HG03103 (cell line): ENCODE data around the gene KLF3.

ENCODE experiments used
- ATAC-seq: cut with Tn5 transposase; IDR thresholded peaks from one replicate; pipeline ENCODE4 v1.9.1; 2021; ENCODE audit warnings: low read depth; ENCODE audit not compliant: unreplicated experiment

The KLF3 gene

DNA sequence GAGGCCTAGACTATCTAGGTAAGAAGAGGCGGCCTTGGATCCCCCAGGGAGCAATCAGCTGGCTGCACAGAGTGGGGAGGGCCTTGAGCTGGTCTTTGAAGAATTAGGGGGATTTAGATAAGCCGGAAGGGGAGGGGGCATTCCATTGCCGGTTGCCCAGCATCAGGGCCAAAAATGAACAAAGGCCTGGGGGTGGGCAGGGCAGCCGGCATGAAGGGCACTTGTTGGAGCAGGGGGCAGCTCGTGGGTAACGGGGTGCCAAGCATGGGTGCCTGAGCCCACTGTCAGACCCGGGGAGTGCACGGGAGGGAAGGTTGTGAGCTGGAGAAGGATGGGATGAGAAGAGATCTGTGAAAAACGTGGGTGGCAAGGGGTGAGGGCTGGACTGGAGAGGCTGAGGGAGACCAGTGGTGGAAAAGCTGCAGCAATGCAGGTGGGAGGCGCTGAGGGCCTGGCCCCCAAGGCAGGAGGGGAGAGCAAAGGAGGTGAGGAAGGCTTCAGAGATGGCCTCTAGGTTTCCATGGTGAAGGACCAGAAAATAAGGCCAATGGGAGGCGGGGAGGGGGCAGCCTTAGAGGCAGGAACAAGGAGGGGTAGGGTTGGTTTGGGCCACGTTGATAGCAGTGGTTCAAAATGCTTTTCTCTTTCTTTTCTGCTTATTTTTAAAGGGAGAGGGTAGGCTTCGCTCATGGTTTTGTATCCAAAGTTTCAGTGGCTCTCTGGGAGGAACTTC lies 8.6 kb downstream of the KLF3 start:
- no peak for ATAC-seq

DNA sequence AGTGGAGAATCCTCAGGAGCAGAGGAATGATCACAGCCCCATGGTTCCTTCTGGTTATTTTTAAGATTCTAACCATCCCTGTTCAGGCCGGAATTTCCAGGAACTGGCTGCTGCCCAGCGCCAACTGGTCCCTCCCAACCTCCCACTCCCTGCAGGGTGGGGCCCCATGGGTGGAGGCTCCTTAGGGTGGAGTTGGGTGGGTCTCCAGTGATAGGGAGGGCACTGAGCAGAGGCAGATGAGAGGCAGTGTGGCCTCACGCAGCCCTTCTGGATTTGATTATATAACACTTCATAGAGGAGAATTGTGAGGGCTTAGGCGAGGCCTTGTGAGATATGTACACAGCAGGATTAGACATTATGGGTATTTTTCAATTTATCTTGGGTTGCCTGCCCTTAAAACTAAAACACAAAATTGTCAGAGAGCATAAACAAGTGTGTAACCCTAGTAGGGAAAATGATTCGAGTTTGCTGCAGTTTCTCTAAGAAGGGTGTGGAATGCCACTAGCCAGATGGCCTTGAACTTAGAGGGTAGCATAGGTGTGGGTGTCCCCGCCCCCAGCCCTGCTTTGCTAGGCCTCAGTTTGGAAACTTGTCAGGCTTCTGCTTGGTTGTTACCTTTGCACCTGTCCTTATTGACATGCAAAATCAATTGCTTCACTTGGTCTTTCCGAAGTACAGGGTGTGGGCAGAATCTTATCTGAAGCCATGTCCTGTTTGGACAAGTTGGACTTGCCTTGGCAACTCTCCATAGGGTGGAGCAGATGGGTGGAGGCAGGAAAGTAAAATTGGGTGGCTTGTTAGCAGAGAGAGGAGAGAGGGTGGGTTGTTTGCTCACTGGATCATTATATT lies 9.4 kb downstream of the KLF3 start:
- no peak for ATAC-seq

DNA sequence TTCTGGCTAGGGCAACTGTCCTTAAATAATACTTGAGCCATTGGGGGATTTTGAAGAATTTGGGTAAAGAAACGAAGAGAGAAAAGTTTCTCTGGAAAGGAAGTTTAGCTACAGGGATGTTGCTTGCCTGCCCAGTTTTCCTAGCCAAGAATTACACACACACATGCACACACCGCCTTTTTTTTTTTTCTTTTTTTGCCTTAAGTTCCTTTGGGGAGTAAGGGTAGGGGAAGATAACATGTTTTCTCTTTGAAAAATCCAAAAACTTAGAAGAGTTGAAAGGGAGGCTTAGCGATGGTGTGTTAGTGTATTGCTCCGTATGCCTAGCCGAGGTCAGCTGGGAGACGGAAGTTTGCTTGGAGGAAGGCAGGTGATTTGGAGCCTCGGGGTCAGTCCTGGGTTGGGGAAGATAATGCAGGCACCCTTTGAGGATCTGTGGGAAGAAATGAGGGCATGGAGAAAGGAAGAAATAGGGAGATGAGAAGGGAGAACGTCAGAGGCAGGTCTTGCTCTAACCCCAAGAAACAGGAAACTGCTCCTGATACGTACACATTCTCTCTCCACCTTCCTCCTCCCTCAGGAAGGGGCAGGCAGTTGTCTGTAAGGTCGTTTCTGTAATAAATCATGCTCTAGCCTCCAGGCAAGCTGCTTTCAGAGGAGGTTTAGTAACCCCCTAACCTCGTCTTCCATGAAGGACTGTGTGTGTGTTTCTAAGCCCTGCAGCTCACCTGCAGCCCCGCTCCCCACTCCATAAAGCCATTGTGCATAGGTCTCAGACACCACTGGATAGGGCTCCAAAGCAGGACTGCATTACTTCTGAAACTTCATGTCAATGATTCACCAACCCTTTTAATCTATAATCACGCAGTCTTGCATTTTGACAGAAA lies 10.5 kb downstream of the KLF3 start:
- ATAC-seq: no peak

DNA sequence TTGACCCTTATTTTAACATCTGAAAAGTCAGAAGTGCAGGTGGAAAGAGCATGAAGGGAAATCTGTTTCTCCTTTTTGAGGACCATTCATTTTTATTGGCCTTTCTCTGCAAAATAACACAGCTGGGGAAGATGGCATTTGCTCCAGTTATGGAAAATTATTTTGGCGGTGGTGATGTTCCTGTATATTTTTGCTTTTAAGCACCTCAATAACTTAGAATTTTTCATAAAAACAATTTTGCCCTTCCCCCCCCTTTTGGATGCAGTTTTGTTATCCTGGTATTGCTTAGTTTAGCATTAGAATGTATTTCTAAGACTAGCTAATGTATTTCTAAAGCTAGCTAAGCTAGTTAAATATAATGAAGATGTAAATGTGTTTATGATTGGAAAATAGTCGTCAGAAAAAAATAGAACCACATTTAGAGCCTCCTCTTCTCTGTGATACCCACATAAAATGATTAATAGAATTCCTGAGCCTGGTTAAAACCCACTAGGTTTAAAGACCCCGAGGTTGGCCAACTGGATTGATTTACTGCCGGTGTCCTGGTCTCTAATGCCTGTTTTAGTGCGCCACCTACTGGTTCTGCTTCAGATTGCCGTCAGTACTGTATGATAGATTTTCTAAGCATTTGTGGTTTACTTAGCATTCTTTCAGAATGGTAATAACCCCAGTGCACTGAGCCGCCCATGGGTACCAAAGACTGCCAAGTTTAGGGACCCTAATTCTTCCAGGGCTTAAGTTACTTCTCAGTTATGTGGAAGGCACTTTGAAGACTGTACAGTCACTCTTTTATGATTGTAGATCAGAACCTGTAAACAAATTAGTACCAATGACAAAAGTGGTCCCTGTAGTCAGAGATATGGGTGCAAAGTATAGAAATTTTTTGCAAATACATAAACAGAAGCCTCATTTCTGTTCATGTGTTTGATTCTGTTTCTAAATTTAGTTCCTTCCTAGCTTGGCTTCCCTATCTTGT lies 11.4 kb downstream of the KLF3 start:
- ATAC-seq: no peak

DNA sequence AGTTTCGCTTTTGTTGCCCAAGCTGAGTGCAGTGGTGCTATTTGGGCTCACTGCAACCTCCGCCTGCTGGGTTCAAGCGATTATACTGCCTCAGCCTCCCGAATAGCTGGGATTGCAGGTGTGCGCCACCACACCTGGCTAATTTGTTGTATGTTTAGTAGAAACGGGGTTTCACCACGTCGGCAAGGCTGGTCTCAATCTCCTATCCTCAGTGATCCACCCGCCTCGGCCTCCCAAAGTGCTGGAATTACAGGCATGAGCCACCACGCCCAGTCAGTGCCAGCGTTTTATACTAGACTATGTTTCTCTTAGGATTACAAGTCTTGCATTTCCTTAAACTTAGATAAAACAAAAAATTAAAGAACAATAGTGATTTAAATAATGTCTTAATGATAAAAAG lies 13.0 kb downstream of the KLF3 start:
- ATAC-seq: no peak

DNA sequence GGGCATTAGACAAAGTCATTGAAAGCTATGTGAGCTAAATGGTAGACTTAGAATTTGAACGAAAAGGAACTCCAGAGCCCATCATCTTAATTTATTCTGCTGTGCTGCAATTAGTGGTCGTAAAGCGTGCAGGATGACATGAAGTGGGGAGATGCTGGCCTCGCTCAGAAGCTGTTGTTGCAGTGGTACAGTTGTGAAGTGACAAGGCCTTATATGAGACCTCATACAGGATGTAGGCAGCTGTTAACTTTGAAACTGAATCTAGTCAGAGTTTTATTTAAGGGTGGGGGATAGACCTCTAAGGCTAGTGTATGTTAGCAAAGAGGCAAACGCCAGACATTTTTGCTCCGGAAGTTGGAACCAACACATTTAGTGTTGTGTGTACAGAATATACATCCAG lies 13.4 kb downstream of the KLF3 start:
- ATAC-seq: no peak

DNA sequence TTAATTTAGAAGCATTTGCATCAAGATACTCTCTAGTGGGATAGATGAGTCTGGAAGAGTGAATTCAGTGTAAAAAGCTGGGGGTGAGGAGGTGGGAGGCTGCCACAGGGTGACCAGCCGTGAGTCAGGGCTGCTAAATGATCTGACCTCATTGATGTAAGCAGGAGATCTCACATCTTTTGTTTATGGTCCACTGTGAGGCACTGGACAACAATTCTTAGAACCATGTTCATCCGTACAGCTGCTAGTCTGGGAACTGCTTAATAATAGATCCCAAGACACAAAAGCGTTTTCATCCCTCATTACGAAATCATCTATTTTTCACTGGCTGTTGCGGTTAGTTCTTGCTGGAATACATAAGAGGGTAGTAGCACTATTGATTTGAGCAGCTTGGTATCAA lies 14.1 kb downstream of the KLF3 start:
- no peak for ATAC-seq

DNA sequence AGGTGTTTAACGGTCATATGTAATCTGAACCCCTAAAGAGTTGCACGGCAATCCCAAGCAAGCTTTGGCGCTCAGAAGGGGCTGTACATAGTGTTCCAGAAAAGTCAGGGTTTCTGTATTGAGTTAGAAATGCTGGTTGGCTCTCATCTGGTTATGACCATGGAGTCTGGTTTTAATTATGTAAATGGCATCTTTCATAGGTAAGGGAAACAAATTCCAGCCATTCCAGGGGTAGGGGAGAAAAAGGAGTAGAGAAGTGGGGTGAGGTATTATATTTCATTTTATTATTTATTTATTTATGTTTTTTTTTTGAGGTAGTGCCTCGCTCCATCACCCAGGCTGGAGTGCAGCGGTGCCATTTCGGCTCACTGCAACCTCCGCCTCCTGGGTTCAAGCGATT lies 15.9 kb downstream of the KLF3 start:
- no peak for ATAC-seq

DNA sequence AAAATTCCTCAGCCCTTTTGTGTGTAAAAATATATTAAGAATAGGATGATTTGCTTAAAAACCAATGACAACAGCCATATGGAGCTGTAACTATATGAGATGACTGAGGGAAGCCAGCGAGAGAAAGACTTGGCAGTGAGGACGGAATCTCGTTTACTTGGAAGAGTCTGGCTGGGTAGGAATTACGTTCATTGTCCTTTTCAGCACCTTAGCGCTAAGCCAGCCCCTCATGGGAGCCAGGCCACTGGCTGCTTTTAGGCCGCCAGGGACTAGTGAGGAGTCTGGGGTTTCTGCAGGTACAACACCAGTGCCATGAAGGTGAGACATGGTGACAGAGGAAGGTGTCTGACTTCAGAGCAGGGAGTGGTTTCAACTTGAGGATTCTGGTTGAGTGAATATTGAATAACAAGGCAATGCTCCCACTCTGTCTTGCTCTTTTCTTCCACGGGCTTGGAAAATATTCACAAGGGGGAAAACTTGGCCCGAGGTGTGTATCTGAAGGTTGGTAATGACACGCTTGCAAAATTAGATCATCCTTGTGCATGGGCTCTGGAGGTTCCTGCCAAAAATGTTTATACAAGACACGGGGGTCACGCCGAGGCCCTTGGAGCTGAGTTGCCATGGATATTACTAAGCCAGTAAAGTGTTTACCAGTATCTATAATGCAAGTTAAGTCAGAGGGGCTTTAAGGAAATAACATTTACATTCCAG lies 17.4 kb downstream of the KLF3 start:
- ATAC-seq: no peak

DNA sequence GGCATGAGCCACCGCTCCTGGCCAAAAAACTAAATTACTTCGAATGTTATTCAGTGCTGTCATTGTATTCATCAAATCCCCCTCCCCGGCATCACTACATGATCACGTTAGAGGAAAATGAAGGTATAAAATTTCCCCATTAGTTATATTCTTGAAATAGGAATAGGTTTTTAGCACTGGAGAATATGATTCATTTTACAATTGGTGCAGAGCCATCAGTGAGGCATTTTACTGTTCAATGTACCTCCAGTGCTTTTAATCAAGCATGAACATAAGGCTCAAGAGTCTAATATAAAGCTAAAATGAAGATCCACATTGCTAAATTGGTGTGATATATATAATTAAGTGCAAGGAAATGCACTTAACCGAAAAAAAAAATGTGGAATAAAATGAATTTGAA lies 18.3 kb downstream of the KLF3 start:
- ATAC-seq: no peak

DNA sequence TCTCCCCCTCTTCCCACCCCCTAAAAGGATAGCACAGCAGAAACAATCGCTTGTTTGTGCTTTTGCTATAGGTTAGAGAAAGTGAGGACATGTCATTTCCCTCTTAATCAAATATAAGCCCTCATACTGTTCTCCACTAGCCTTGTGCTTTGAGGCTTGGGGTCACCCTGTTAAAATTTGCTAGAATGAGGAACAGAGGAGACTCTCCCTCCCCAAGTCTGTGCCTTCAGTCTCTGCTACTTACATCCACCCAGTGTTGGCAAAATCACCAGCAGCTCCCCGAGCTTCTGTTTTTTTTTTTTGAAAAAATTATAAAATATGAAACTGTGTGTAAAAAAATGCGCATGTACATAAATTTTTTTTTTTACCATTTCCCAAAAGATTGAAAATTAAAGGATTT lies 19.3 kb downstream of the KLF3 start:
- ATAC-seq: no peak

DNA sequence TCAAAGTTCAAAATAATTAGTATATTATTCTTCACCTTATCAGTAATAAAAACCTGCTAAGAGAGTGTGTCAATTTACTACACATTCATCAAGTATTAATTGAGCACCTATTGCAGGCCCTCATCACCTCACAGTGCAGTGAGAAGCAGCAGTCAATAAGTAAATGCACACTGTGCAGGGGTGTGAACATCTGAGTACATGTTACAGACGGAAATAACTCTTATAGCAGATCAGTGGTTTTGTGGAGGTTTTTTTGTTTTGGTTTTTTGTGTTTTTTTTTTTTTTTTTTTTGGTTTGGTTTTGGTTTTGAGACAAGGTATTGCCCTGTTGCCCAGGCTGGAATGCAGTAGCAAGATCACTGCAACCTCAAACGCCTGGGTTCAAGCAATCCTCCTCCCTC lies 20.3 kb downstream of the KLF3 start:
- ATAC-seq: no peak

DNA sequence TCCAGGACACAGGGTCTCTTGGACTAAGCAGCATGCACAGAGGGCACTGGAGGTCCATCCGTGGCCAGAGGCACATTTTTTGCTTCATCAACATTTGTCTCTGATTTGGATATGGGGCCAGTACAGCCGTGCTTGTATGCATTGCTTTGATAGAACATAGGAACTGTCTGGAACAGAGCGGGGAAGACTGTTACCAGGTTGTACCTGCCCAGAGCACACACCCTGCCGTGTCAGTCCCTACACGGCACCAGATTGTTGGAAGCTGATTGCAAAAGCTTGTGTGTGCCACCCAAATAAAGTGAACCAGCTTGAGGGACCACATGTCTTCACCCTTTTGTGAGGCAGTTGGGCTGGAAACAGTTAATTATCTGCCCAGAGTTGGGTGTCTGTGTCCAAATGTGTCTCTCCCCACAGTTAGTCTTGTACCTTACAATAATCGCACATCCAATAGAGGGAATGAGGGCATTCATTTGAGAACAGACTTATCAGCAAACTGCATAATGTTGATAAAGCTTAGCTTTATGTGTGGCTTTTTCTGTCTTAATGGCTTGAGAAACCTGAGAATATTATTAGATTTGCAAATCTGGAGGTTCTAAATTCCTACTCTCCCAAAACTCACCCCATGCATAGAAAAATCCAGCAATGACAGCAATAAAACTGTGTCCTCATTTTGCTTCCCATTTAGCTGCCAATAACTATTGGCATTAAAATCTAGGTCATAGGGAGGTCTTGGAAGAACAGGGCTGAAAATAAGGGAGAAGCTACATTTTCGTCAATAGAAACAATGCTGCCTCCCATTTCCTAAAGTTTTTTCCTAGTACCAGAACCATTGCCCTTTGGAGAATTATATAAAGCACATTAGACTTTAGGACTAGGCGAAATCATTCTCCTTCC lies 21.2 kb downstream of the KLF3 start:
- no peak for ATAC-seq

DNA sequence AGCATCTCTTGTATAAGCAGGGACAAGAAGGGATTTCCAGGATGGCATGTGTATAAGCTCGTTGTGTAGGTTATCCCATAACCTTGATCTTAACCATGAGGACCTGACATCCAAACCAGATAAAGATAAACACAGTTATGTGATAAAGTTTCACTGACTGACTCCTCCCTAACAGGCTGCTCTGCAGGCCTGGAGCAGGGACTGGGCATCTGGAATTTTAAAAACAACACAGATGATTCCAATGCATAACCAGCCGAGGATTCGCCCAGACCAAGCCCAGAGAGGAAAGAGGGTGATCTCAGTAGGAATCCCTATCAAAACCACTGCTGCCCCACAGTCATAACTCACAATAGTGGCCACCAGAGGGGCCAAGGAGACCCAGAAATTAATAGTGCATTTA lies 22.7 kb downstream of the KLF3 start:
- ATAC-seq: no peak

DNA sequence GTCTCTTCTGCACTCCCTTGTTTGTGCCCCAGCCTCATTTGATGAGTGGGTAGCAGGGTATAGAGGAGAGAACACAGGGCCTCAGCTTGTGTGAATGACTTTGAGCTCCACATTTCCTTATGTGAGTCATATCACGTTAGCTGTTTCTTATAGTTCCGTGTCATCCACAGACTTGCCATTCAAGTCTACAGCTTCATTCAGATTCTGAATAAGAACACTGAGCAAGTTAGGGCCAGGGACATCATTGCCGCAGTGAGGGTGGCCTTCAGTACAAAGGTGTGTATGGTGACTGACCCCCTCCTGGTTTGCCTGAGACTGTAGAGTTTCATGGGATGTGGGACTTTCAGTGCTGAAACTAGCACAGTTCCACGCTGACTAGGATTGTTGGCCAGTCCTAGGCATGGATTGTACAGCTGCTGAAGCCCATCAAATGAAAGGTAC lies 23.6 kb downstream of the KLF3 start:
- ATAC-seq: no peak

DNA sequence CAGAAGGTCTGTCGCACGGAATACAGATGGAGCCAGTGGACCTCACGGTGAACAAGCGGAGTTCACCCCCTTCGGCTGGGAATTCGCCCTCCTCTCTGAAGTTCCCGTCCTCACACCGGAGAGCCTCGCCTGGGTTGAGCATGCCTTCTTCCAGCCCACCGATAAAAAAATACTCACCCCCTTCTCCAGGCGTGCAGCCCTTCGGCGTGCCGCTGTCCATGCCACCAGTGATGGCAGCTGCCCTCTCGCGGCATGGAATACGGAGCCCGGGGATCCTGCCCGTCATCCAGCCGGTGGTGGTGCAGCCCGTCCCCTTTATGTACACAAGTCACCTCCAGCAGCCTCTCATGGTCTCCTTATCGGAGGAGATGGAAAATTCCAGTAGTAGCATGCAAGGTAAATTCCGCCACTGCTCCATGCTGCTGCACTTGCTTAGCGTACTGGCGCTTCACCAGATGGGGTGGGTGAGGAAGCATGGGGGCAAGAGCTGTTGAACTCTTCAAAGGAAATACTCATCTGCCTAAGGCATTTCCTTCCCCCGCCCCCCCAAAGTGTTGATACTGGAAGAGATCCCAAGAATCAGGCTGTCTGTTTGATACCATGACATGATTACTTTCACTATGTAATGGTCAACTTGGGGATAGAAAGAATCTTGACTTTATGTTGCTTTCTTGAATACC lies 24.8 kb downstream of the KLF3 start:
- ATAC-seq: no peak

DNA sequence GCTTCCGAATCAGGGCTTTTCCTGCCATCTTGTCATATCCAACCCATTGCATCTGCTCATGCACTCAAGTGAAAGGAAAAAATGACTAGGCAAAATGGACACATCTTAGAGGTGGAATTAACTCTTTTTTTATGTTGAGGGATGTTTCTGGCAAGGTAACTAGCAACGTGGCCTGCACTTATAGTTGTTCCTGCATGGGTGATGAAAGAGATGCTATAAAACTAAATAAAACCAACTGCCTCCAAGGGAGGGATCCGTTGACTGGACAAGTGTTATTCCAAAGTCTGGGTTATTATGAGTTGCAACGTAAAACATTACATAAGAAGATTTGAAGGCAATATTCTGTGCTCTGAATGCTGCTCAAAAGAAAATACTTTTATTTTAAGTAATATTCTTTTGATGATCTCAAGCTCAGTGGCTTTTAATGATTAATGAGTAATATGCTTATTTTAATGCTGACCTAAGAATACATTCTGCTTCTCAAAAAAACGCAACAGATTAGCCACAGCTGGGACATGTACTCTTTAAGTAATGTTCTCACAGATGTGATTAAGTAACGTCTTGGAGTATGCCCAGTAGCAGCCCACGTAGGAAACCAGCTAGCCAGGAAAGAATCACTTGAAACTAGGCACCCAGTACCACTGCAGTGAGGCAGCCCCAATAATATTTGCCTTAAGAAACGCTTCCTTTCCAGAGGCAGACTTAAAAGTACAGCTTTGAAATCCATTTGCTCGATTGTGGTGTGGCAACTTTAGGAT lies 27.4 kb downstream of the KLF3 start:
- ATAC-seq: no peak
